ENCODE data around the gene FBXO33.

The FBXO33 gene

DNA sequence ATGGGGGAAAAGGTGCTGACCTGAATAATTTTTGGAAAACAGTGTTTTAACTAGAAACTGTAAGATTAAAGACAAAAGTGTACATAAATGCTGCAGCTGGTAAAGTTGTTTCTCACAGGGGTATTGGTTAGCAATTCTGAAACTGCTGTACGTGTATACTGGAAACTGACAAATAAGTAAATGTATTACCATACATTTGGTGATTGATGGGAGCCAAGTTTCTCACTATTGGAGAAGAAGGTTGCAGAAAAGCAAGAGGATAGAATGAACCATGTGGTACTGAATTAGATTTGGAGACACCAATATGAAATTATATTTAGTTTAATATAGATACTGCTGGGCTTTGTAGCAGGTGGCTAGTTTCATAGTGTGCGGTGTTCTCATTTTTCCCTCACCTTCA lies 19.6 kb upstream of the FBXO33 start:
- Histone ChIP-seq H3K9me3 (no peaks in the 10 kb centered on the region), H3K4me2 (no peak overlapping the region), H3K27ac (no peak overlapping the region), H3K4me3 (no peak overlapping the region), H3K27me3 (no peaks in the 10 kb centered on the region), H4K20me1 (no peaks in the 10 kb centered on the region), H3K9ac (no peak overlapping the region), H3K4me1 (no peaks in the 10 kb centered on the region), H3K36me3 (no peaks in the 10 kb centered on the region)
- no peak for TF ChIP-seq Cebpa-rat (IDR thresholded peaks at IDR 0.05)

DNA sequence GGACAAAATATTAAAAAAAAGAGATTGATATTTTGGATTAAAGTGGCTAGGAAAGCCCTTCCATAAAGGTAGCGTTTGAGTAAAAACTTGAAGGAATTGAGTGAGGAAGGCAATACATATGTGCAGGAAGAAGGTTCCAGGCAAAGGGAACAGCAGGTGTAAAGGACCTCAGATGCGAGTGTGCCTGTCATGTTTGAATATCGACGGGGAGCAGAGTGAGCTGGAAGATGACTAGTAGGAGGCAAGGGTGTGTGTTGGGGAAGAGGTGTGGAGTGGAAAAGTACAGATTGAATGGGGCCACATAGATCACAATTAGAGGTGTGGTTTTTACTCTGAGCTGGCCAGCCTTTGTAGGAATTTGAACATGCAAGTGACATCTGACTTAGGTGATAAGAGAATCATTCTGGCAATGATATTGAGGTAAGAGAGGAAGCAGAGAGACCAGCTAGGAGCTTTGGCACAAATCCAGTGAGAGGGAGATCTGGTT lies 15.0 kb upstream of the FBXO33 start:
- Histone ChIP-seq H3K4me2 (no peak overlapping the region), H3K27me3 (no peaks in the 10 kb centered on the region), H3K9ac (no peak overlapping the region), H3K9me3 (peaks cover 3% of the 10 kb centered on the region), H3K36me3 (peaks cover 1% of the 10 kb centered on the region; the same call in 1 of the 2 replicates), H3K27ac (no peak overlapping the region; the same call in 1 of the 2 replicates), H4K20me1 (no peaks in the 10 kb centered on the region), H3K4me3 (no peak overlapping the region), H3K4me1 (no peaks in the 10 kb centered on the region)
- no peak for TF ChIP-seq Cebpa-rat (IDR thresholded peaks at IDR 0.05)

DNA sequence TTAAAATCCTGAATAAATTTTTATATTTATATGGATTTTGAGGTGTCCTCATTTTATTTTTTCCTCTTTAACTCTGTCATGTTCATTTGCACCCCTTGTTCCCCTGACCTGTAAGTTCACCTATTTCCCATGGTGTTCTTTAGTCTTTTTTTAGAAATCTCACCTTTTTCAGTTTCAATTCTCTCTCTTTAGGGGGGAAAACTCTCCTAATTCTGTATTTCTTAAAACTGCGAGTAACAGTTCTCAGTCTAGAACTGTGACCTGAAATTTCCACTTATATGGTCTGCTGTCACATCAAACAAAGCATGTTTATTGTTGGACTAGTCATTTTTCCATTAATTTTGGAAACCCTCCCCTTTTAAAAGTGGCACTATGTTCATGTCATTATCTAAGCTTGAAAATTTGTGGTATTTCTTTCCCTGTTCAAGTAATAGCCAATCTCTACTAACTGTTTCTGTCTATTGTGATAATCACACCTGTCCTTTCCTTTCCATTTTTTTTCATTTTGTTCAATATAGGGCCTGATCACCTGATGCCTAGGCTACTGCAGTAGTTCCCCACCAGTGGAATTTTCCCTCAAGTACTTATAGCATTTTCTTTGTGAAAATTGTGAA lies 14.0 kb upstream of the FBXO33 start:
- H3K4me3 ChIP-seq, result no peak overlapping the region
- peaks cover 11% of the 10 kb centered on the region for H3K36me3 ChIP-seq
- H3K4me2 ChIP-seq, result no peak overlapping the region
- no peak for TF ChIP-seq Cebpa-rat (IDR thresholded peaks at IDR 0.05)
- H3K27ac ChIP-seq, result no peak overlapping the region
- H3K9ac ChIP-seq, result no peak overlapping the region
- H3K27me3 ChIP-seq, result no peaks in the 10 kb centered on the region
- no peaks in the 10 kb centered on the region for H3K4me1 ChIP-seq
- peaks cover 13% of the 10 kb centered on the region for H3K9me3 ChIP-seq
- H4K20me1 ChIP-seq, result no peaks in the 10 kb centered on the region

DNA sequence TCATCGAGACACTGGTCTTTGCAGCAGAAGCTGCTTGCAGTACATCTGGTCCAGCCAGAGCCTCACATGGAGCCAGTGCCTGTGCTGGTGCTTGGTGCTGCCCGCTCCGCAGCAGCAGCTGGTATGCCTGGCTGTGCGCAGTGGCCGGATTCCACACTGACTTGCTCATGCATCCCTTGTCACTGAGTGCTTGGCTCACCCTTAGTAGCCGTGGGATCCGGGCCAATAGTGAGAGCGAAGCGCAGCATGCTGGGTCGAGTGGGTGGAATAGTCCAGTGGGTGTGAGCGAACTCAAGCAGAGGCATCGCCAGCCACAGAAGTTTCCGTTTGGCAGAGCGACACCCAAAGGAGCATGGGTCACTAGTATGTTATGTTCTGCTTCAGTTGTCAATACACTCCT lies 10.1 kb upstream of the FBXO33 start:
- Histone ChIP-seq H3K27ac (no peak overlapping the region), H3K36me3 (peaks cover 19% of the 10 kb centered on the region), H3K4me3 (no peak overlapping the region), H3K9ac (no peak overlapping the region), H3K9me3 (peaks cover 20% of the 10 kb centered on the region), H3K4me2 (no peak overlapping the region), H4K20me1 (no peaks in the 10 kb centered on the region), H3K27me3 (no peaks in the 10 kb centered on the region), H3K4me1 (no peaks in the 10 kb centered on the region)
- TF ChIP-seq Cebpa-rat (IDR thresholded peaks at IDR 0.05), result no peak

DNA sequence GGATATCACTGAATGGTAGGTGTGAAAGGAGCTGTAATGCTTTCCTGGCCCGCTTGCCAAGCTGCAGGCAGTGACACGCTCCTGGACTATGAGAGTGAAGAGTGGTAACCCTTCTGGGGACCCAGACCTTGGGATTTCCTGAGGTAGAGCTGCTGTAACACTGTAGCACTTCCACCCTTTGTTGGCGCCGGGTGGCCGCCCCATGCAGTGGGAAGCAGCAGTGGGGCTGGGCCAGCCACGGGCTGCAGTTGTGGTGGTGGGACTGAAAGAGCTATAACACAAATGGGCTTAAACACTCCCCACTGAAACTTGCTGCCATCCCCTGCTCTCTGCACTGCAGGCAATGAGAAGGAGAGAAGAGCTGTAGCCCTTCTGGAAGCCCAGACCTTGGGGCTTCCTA lies 9.6 kb upstream of the FBXO33 start:
- H3K27me3 ChIP-seq, result no peaks in the 10 kb centered on the region
- no peak overlapping the region for H3K9ac ChIP-seq
- peaks cover 20% of the 10 kb centered on the region for H3K9me3 ChIP-seq
- no peak overlapping the region for H3K4me3 ChIP-seq
- no peaks in the 10 kb centered on the region for H3K4me1 ChIP-seq
- H3K36me3 ChIP-seq, result peaks cover 19% of the 10 kb centered on the region
- TF ChIP-seq Cebpa-rat (IDR thresholded peaks at IDR 0.05), result no peak
- no peaks in the 10 kb centered on the region for H4K20me1 ChIP-seq
- no peak overlapping the region for H3K4me2 ChIP-seq
- no peak overlapping the region for H3K27ac ChIP-seq

DNA sequence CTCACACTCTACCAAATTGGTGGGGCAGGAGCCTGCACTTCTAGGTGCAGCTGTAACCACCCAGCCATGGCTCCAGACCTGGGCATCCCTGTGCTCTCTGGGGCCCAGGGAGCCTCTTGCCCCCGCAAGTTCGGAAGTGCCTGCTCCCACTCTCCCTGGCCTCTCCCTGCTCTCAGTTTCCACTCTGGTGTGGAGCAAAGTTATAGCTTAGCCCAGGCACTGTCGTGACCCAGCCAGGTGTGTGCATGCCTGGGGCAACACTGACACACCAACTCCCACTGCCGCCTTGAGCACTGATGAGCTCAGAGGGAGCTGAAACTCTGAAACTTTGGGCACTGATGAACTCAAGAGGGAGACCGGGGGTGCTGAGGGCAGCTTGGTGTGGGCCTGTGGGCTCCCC lies 8.7 kb upstream of the FBXO33 start:
- H3K9me3 ChIP-seq, result peaks cover 20% of the 10 kb centered on the region
- H3K27ac ChIP-seq, result no peak overlapping the region
- H3K4me2 ChIP-seq, result no peak overlapping the region
- H3K4me3 ChIP-seq, result no peak overlapping the region
- H4K20me1 ChIP-seq, result no peaks in the 10 kb centered on the region
- TF ChIP-seq Cebpa-rat (IDR thresholded peaks at IDR 0.05), result no peak
- no peaks in the 10 kb centered on the region for H3K4me1 ChIP-seq
- H3K9ac ChIP-seq, result no peak overlapping the region
- H3K27me3 ChIP-seq, result no peaks in the 10 kb centered on the region
- peaks cover 19% of the 10 kb centered on the region for H3K36me3 ChIP-seq

DNA sequence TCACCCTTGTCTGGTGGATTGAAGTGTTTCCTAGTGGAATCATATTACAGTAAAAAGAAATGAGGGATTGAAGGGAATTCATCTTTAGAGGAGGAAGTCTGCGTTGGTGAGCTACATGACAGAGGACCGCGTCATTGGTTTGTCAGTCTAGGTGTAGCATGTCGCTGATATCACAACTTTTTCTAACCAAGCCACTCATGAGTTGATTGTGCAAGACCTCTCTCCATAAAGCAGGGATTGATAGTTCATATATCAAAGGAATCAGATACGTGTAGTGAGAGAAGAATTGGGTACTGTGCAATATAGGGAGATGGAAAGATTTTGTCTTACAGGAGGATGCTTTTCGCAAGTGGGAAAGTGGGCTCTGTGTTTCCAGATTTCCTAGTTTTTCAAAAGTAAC lies 3.0 kb upstream of the FBXO33 start:
- Histone ChIP-seq H3K27me3 (no peaks in the 10 kb centered on the region), H3K4me3 (no peak overlapping the region), H3K4me1 (peaks cover 15% of the 10 kb centered on the region), H3K9me3 (no peaks in the 10 kb centered on the region), H4K20me1 (peaks cover 17% of the 10 kb centered on the region), H3K4me2 (no peak overlapping the region), H3K36me3 (no peaks in the 10 kb centered on the region; the same call in 1 of the 2 replicates), H3K27ac (no peak overlapping the region), H3K9ac (no peak overlapping the region)
- no peak for TF ChIP-seq Cebpa-rat (IDR thresholded peaks at IDR 0.05)

DNA sequence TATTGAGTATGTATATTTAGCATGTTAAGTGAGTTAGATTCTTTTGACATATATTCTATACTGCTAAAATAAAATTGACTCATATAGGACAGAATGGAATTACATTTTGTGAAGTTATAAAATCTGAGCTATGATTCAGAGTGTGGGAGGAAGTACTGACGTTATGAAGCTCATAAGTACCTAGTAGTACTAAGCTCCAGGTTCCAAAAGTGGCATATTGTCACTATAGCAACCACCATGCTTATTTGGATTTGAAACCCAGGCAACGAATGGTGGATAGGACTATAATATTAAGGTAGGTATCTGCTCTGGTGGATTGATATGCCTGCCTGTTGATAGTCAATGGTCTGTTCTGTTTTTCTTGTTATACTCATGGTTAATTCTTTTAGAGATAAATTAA lies 2.2 kb upstream of the FBXO33 start:
- H3K4me3 ChIP-seq, result no peak overlapping the region
- no peak for TF ChIP-seq Cebpa-rat (IDR thresholded peaks at IDR 0.05)
- H3K4me2 ChIP-seq, result no peak overlapping the region

DNA sequence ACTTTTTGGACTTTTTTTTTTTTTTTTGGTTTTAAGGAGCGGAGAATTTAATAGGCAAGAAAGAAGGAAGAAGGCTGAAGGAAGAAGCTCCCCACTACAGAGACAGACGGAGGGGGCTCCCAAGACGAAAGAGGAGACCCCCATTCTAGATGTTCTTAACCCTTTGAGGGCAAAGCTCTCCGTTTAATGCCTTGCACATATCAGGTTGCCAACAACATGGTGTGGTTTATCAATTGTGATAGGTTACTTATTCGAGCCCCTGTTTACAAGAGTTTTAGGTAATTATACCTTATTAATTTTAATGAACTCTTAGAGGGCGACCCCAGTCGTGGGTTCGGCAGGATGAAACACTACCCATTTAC lies 1.2 kb upstream of the FBXO33 start:
- Histone ChIP-seq H3K9me3 (no peaks in the 10 kb centered on the region), H3K27ac (no peak overlapping the region), H3K27me3 (no peaks in the 10 kb centered on the region), H3K4me3 (peak overlapping the region; percentile 82), H3K9ac (peak overlapping the region; percentile 72), H4K20me1 (peaks cover 35% of the 10 kb centered on the region), H3K36me3 (no peaks in the 10 kb centered on the region), H3K4me2 (peak overlapping the region; percentile 80), H3K4me1 (peaks cover 33% of the 10 kb centered on the region)
- no peak for TF ChIP-seq Cebpa-rat (IDR thresholded peaks at IDR 0.05)

More for the DNA sequence above, 2.2 kb upstream of the FBXO33 start:
- H4K20me1 ChIP-seq, result peaks cover 26% of the 10 kb centered on the region
- no peaks in the 10 kb centered on the region for H3K36me3 ChIP-seq
- no peak overlapping the region for H3K9ac ChIP-seq
- no peaks in the 10 kb centered on the region for H3K27me3 ChIP-seq
- H3K4me1 ChIP-seq, result peaks cover 24% of the 10 kb centered on the region
- no peaks in the 10 kb centered on the region for H3K9me3 ChIP-seq
- H3K27ac ChIP-seq, result no peak overlapping the region

DNA sequence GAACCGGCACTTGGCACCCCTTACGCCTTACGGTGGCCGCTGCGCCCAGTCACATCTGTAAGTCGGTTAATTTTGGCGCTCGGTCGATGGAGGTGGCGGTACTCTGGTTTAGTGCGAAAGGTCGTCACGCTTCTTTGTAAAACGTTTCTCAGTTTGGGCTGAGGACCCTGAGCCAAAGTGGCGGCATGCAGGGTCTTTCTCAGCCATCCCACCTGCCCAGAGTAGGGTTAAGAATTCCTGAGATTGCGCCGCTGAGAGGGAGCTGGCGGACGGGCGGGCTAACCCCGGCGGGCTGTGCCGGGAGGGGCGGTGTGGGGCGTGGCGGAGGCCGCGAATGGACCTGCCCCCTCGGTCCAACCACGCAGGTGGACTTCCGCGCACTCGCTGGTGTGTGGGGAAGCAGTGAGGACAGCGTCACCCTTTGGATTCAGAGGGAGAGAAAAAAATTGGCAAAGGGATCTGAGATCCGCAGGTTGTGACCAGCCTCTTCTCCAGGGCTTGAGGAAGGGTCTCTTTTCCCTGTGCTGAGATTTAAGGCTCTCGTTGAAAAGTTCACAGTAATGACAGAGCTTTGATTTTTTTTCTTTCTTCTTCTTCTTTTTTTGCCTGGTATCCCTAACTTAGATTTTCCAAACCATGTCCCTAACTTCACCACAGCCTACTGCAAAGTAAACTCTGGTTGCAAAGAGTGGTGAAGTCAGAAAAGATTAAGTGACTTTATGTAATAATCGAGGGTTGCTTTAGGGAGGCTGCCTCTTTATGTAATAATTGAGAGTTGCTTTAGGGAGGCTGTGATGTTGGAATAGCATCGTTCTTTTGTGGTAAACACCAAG lies 602 bp upstream of the FBXO33 start:
- H4K20me1 ChIP-seq, result peaks cover 41% of the 10 kb centered on the region
- H3K4me1 ChIP-seq, result peaks cover 37% of the 10 kb centered on the region
- no peaks in the 10 kb centered on the region for H3K27me3 ChIP-seq
- H3K27ac ChIP-seq, result peak overlapping the region; percentile 80
- H3K4me3 ChIP-seq, result peak overlapping the region; percentile 82
- H3K36me3 ChIP-seq, result no peaks in the 10 kb centered on the region
- peak overlapping the region; percentile 72 for H3K9ac ChIP-seq
- H3K4me2 ChIP-seq, result peak overlapping the region; percentile 80
- no peak for TF ChIP-seq Cebpa-rat (IDR thresholded peaks at IDR 0.05)
- H3K9me3 ChIP-seq, result no peaks in the 10 kb centered on the region

Data from BLaER1 (cell line).